Glomerular visceral epithelial cell (primary cell): ENCODE measurements around the gene RLN3.
"Not testable (repeated sequence)": the region's sequence is repeated elsewhere in the genome, so short reads cannot be mapped to it uniquely, and the experiment has no call there.

Source experiments
- DNase-seq: peaks from one replicate; pipeline ENCODE4 v3.0.0-alpha.2; 2016; ENCODE audit errors: extremely low spot score

RLN3 gene

GRCh38 chr19:14021474-14021873 is 6.5 kb upstream of the RLN3 start:
- no peak for DNase-seq

DNA sequence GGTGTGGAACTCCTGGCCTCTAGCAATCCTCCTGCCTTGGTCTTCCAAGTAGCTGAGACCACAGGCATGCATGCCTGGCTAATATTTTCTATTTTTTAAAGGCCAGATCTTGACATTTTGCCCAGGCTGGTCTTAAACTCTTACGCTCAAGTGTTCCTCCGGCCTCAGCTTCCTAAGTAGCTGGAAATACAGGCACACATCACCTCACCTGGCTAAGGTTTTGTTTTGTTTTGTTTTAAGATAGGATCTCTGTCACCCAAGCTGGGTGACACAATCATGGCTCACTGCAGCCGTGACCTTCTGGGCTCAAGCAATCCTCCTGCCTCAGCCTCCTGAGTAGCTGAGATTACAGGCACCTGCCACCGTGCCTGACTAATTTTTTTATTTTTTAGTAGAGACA is 5.5 kb upstream of the RLN3 start:
- DNase-seq, result no peak

- peak; percentile 66 for DNase-seq
Measured at GRCh38 chr19:14023404-14024235, 4.3 kb upstream of the RLN3 start.

- DNase-seq, result not testable (repeated sequence)
Measured at GRCh38 chr19:14026652-14027192, 1.2 kb upstream of the RLN3 start.

DNA sequence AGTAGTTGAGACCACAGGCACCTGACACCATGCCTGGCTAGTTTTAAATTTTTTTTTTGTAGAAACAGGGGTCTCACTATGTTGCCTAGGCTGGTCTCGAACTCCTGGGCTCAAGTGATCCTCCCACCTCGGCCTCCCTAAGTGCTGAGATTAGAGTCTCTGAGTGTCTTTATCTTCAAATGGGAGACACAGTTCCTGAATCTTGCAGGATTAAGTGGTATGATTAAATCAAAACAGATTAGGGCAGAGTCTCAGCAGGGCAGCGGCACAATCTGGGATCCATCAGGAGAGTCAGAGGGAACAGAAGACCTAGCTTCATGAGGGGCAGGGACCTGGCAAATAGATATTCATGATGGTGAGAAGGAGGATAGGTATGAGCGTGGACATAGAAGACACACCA is 953 bp downstream of the RLN3 start:
- no peak for DNase-seq

DNA sequence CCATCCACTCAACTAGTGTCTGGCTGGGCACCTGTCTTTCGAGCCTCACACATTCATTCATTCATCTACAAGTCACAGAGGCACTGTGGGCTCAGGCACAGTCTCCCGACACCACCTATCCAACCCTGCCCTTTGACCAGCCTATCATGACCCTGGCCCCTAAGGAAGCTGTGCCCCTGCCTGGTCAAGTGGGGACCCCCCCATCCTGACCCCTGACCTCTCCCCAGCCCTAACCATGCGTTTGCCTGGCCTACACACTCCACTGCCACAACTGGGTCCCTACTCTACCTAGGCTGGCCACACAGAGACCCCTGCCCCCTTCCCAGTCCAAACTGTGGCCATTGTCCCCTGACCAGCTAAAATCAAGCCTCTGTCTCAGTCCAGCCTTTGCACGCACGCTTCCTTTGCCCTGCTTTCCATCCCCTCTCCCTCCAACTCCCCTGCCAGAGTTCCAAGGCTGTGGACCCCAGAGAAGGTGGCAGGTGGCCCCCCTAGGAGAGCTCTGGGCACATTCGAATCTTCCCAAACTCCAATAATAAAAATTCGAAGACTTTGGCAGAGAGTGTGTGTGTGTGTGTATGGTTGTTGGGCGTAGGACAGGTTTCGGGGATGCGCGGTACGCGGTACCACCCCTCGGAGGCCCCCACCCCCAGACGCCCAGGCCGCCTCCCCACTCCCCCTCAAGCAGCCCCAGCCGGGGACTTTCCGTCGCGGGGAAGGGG is 3.2 kb downstream of the RLN3 start:
- DNase-seq, result no peak

DNA sequence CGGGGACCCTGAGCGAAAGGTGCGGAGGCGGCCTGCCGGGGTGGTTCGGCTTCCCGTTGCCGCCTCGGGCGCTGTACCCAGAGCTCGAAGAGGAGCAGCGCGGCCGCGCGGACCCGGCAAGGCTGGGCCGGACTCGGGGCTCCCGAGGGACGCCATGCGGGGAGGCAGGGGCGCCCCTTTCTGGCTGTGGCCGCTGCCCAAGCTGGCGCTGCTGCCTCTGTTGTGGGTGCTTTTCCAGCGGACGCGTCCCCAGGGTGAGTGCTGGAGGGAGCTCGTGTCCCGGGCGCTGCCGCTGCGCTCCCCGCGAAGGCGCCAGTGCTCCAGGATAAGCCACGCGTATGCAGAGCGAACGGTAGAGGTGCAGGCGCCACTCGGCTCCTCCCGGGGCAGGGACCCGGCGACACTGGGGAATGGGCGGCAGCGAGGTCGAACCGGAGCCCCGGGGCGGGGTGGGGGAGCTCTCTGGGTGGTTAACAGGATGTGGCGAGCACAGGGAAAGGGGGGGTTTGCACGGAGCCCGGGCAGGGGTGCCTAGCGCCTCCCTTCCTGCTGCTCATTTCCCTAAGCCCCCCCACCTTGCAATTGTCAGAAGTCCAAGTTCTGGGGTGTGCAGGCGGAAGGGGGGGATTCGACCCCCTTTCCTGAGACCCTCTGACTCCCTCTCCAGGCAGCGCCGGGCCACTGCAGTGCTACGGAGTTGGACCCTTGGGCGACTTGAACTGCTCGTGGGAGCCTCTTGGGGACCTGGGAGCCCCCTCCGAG is 4.0 kb downstream of the RLN3 start, which contains the start of gene IL27RA:
Gene IL27RA (plus strand): TSS at position 44 of the 762 bp plus-strand sequence. CDS start 111 bp downstream, at position 155.
- DNase-seq, result peak; percentile 54

- DNase-seq, result no peak
Measured at GRCh38 chr19:14033946-14034345, 6.0 kb downstream of the RLN3 start.

DNA sequence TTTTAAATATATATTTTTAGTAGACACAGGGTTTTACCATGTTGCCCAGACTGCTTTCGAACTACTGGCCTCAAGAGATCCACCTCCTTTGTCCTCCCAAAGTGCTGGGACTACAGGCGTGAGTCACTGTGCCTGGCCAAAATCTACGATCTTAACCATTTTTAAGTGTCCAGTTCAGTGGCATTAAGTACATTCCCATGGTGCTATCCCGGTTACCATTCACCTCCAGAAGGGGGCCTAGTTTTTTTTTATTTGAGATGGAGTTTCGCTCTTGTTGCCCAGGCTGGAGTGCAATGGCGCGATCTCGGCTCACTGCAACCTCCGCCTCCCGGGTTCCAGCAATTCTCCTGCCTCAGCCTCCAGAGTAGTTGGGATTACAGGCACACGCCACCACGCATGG is 7.2 kb downstream of the RLN3 start:
- not testable (repeated sequence) for DNase-seq

DNA sequence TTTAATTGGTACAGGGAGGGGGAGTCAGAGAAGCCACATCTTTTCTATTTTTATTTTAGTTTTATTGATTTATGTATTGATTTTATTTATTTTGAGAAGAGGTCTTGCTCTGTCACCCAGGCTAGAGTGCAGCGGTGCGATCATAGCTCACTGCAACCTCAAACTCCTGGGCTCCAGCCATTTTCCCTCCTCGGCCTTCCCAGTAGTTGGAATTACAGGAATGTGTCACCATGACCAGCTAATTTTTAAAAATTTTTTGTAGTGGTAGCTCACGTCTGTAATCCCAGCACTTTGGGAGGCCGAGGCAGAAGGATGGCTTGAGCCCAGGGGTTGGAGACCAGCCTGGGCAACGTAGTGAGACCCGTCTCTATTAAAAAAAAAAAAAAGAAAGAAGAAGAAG is 7.8 kb downstream of the RLN3 start:
- peak; percentile 53 for DNase-seq

DNA sequence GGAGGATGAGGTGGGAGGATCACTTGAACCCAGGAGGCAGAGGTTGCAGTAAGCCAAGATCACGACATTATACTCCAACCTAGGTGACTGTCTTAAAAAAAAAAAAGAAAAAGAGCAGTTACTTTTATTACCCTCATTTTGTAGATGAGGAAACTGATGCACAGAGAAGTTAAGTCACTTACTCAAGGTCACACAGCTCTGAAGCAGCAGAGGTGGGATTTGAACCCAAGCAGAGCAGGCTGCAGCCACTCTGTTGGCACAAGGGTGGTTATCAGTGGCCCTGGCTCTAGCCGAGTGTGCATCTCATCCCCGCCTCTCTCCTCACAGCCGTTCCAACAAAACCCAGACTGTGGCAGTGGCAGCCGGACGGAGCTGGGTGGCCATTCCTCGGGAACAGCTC is 11.2 kb downstream of the RLN3 start:
- DNase-seq, result no peak

DNA sequence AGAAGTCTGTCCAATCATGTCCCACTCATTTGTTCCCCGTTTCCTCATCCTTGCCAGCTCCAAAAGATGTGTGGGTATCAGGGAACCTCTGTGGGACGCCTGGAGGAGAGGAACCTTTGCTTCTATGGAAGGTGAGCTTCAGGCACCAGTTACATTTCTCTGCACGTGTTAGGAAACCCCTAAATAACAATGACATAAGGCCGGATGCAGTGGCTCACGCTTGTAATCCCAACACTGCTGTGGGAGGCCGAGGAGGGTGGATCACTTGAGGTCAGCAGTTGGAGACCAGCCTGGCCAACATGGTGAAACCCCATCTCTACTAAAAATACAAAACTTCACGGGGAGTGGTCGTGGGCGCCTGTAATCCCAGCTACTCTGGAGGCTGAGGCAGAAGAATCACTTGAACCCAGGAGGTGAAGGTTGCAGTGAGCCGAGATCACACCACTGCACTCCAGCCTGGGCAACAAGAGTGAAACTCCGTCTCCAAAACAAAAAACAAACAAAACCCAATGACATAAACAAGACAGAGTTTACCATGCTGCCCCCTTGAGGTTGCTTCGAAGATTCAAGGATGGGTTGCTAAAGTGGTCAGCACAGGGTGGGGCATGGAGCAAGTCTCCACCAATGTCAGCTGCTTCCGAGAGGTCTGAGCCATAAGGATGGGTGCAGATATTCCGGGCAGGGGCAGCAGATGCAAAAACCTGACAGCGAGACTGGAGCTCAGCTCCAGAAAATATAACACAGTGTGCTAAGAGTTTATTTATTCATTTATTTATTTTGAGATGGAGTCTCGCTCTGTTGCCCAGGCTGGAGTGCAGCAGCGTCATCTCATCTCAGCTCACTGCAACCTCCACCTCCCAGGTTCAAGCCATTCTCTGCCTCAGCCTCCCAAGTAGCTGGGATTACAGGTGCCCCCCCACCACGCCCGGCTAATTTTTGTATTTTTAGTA is 15.0 kb downstream of the RLN3 start:
- DNase-seq, result peak; percentile 43

GRCh38 chr19:14047866-14048265 is 19.9 kb downstream of the RLN3 start:
- not testable (repeated sequence) for DNase-seq

- DNase-seq, result peak; percentile 35
Measured at GRCh38 chr19:14048443-14049153, 20.6 kb downstream of the RLN3 start.

DNA sequence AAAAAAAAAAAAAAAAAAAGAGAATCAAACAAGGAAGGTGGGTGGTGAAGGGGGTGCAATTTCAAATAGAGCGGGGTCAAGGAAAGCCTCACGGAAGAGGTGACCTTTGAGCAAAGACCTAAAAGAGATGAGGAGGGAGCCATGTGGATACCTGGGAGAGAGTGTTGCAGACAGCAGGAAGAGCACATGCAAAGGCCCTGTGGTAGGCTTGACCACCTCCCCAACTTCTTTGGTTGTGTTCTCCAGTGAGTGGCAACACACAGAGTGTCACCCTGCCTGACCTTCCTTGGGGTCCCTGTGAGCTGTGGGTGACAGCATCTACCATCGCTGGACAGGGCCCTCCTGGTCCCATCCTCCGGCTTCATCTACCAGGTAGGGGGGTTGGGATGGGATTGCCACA is 22.6 kb downstream of the RLN3 start:
- DNase-seq, result no peak

- DNase-seq, result not testable (repeated sequence)
Measured at GRCh38 chr19:14050961-14051360, 23.0 kb downstream of the RLN3 start.

GRCh38 chr19:14051980-14052379 is 24.0 kb downstream of the RLN3 start:
- DNase-seq, result no peak

DNA sequence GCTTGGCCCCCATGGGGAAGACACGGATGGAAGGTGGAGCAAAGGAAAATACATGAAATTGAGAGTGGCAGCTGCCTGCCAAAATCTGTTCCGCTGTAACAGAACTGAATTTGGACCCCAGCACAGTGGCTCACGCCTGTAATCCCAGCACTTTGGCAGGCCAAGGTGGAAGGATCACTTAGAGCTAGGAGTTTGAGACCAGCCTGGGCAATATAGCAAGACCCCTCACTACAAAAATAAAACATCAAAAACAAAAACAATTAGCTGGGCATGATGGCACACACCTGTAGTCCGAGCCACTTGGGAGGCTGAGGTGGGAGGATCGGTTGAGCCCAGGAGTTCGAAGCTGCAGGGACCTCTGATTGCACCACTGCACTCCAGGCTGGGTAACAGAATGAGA is 24.5 kb downstream of the RLN3 start:
- DNase-seq, result no peak

DNA sequence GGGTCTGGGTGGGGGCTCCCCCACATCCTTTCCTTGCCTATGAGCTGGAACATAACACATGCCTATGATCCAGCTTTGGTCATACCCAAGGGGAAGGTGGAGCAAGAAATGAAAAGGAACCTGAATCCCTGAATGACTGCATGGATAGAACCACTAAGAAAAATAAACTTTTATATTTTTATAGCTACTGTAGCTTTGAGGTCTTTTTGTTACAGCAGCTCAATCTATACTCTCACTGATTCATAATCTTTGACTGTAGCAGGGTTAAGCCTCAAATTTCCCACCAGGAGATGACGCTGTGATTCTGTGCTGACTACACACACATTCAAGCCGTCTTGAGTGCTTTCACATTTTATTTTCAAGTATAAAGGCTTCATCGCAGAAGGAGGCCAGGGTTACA is 25.1 kb downstream of the RLN3 start:
- DNase-seq, result no peak

- DNase-seq, result no peak
Measured at GRCh38 chr19:14053500-14053899, 25.6 kb downstream of the RLN3 start.
